K562 (cell line): ENCODE results near the gene LAMB4. TPM values are rescaled to one million over a fixed set of nuclear protein-coding genes. Genes with fewer than 3 reads are reported as not detected.

ENCODE experiments used
- CREM ChIP-seq: IDR thresholded peaks from 2 replicates; pipeline ENCODE4 v1.6.1; 2014; ENCODE audit warnings: antibody characterized with exemption, low read depth
- DPF2 ChIP-seq: fragments of 450-650 bp; IDR thresholded peaks from 2 replicates; pipeline ENCODE4 v1.6.1; 2016
- ERF ChIP-seq: fragments of 450-650 bp; formaldehyde crosslinking; IDR thresholded peaks from 2 replicates; pipeline ENCODE4 v1.4.0; 2020; ENCODE audit warnings: mild to moderate bottlenecking, mixed read lengths
- FOXK2 ChIP-seq, 2 experiments: fragments of 450-650 bp; IDR thresholded peaks in 1 of 2; conservative IDR thresholded peaks in 1 of 2; 2 replicates each; pipeline ENCODE4 v1.6.1; 2016; ENCODE audit warnings: low read depth in 2 of 2, mild to moderate bottlenecking in 1 of 2
- GATAD2A ChIP-seq: fragments of 450-650 bp; IDR thresholded peaks from 2 replicates; pipeline ENCODE4 v1.6.1; 2017
- HES1 ChIP-seq: fragments of 450-650 bp; IDR thresholded peaks from 2 replicates; pipeline ENCODE4 v1.6.1; 2016; ENCODE audit warnings: low read depth, mild to moderate bottlenecking, moderate library complexity
- KDM2B ChIP-seq: fragments of 250-450 bp; sonication (Bioruptor Pico); IDR thresholded peaks from 2 replicates; pipeline ENCODE4 v1.8.0; 2021; ENCODE audit warnings: mild to moderate bottlenecking, moderate library complexity
- KDM4B ChIP-seq, 2 experiments: fragments of 450-650 bp in 1 of 2; sonication (generic) in 1 of 2; IDR thresholded peaks; 2 replicates each; pipeline ENCODE4 v1.6.1; 2016 to 2017; ENCODE audit warnings: borderline replicate concordance in 2 of 2, antibody characterized with exemption in 1 of 2, low read depth in 1 of 2, mild to moderate bottlenecking in 1 of 2
- POLR2AphosphoS5 ChIP-seq: IDR thresholded peaks from 2 replicates; pipeline ENCODE4 v1.6.1; 2011; ENCODE audit warnings: mild to moderate bottlenecking, low read depth, low read length, moderate library complexity; ENCODE audit not compliant: control insufficient read depth, insufficient read depth
- SMAD3 ChIP-seq: fragments of 450-650 bp; formaldehyde crosslinking; conservative IDR thresholded peaks from 2 replicates; pipeline ENCODE4 v1.4.0; 2020; ENCODE audit warnings: mild to moderate bottlenecking
- SOX6 ChIP-seq: fragments of 450-650 bp; IDR thresholded peaks from 2 replicates; pipeline ENCODE4 v1.6.1; 2014; ENCODE audit warnings: mild to moderate bottlenecking
- SP2 ChIP-seq: IDR thresholded peaks from 2 replicates; pipeline ENCODE4 v1.6.1; 2011; ENCODE audit warnings: mild to moderate bottlenecking, low read depth, low read length, moderate library complexity; ENCODE audit not compliant: poor library complexity, severe bottlenecking; ENCODE audit errors: extremely low read depth
- TEAD1 ChIP-seq, 2 experiments: fragments of 450-650 bp in 1 of 2; sonication (generic) in 1 of 2; formaldehyde crosslinking; IDR thresholded peaks; 2 replicates each; pipeline versions ENCODE4 v1.4.0 to v1.8.0; 2020 to 2022; ENCODE audit warnings: mild to moderate bottlenecking in 2 of 2, missing genetic modification reagents in 1 of 2
- ZBTB33 ChIP-seq: sonication (generic); formaldehyde crosslinking; IDR thresholded peaks from 2 replicates; pipeline ENCODE4 v1.8.1; 2023; ENCODE audit warnings: mild to moderate bottlenecking, missing genetic modification reagents
- ZNF165 ChIP-seq: fragments of 250-450 bp; sonication (Bioruptor Pico); IDR thresholded peaks from 2 replicates; pipeline ENCODE4 v1.4.0; 2020; ENCODE audit warnings: borderline replicate concordance
- ZNF311 ChIP-seq: fragments of 250-450 bp; sonication (Bioruptor Pico); IDR thresholded peaks from 2 replicates; pipeline ENCODE4 v1.4.0; 2020; ENCODE audit warnings: mild to moderate bottlenecking, moderate library complexity
- ZNF584 ChIP-seq: fragments of 200-800 bp; sonication (Bioruptor generic); IDR thresholded peaks from 2 replicates; pipeline ENCODE4 v1.6.1; 2016; ENCODE audit warnings: low read depth, mild to moderate bottlenecking, missing genetic modification characterization, missing compliant biosample characterization
- ZNF830 ChIP-seq: fragments of 250-450 bp; sonication (Bioruptor Pico); IDR thresholded peaks from 2 replicates; pipeline ENCODE4 v1.5.0; 2021; ENCODE audit warnings: mild to moderate bottlenecking
- polyA plus RNA-seq, 8 experiments: library from polyadenylated mRNA; depleted of rRNA in 4 of 8; stranded (reverse) in 5 of 8; unstranded in 3 of 8; fragments of >200 nt; fragmentation: Nextera tagmentation in 2 of 8; fragmentation: Illumina TruSeq in 1 of 8; extraction: Ambion mirVana in 2 of 8; extraction: Trizol in 1 of 8; gene quantifications; 2 replicates each; pipeline versions ENCODE4 v1.2.1 to v1.2.3, GENCODE V29; 2011 to 2014; ENCODE audit warnings: inconsistent platforms in 1 of 8, missing spikeins in 1 of 8
- total RNA-seq, 7 experiments: library from RNA; depleted of rRNA in 6 of 7; stranded (reverse); fragments of >200 nt in 6 of 7; fragmentation: Illumina TruSeq in 2 of 7; extraction: Trizol in 2 of 7; gene quantifications; 2 replicates each; pipeline versions ENCODE4 v1.2.1 to v1.2.3, GENCODE V29; 2011 to 2021; ENCODE audit warnings: low replicate concordance in 1 of 7
- TF ChIP-seq, protein P1 (sequence below): fragments of 250-450 bp; sonication (Bioruptor Pico); IDR thresholded peaks from 2 replicates; pipeline ENCODE4 v1.5.0; 2021; ENCODE audit warnings: mild to moderate bottlenecking, borderline replicate concordance
- TF ChIP-seq, protein P2 (sequence below): sonication (generic); formaldehyde crosslinking; IDR thresholded peaks from 2 replicates; pipeline ENCODE4 v1.8.1; 2023; ENCODE audit warnings: mild to moderate bottlenecking, missing genetic modification reagents

Gene LAMB4
- total and polyA plus RNA-seq, 9 of the 15 experiments (the other 6 are each of a cell fraction or from before 2014, with no cell fraction given), result 0.06 to 0.13 (median 0.07) TPM; not detected in 6

DNA sequence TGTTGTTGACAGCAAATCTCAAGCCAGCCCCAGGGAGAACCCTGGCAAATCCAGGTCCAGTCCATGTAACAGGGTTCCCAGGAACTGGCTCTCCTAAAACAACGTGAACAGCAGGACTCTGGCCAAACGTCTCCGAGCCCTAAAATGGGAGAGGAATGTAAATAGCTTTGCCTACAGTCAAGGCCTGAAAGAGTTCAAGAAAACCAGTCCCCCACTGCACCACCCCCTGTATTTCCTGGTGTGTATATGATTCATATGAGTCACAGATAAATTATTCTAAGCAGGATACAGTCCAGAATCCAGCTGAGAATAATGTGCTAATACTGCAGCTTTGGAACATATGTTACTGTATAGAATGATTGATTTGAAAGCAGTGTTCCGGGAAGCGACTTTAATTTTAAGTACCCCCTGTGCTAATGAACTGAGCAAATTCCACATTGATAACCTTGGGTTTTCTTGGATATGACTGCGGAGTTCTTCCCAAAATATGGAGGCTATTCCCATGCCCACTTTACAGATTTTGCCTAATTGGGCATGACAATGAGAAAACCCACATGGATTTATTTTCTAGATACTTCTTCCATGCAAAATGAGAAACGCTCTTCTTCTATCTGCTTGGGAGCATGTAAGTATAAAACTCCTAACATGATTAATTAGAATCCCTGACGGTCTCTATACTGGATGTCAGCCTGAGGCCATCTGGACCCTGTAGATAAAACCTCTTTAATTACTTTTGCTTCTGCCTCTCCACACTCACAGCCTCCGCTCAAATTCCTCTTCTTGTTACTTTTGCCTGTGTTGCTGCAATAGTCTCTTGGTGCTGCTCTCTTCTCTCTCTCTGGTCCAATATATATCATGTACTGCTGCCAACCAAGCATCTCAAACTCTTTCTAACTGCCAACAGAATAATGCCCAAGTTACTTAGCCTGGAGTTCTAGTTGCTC lies 50.2 kb downstream of the LAMB4 start (continued):
- TF ChIP-seq FOXK2 (conservative IDR thresholded peaks at IDR 0.05 in 1 of 2, IDR thresholded peaks at IDR 0.05 in 1 of 2; ENCODE audit: low read depth in 2 of 2) (peak; percentile 75 to 81; a peak in 3 of 4 replicates), SOX6 (peak; percentile 74), ZNF830 (CRISPR knock-in tag) (no peak), GATAD2A (peak; percentile 90), ERF (CRISPR knock-in tag) (no peak), SP2 (no peak), KDM4B (IDR thresholded peaks at IDR 0.05; ENCODE audit: borderline replicate concordance in 2 of 2, low read depth in 1 of 2) (no peak), KDM2B (CRISPR knock-in tag) (no peak), DPF2 (peak; percentile 98), ZNF311 (CRISPR knock-in tag) (no peak), HES1 (peak; percentile 28; the same call in 1 of the 2 replicates), ZNF165 (CRISPR knock-in tag) (no peak), POLR2AphosphoS5 (peak; percentile 93), SMAD3 (CRISPR knock-in tag) (peak; percentile 56; the same call in 1 of the 2 replicates), ZBTB33 (CRISPR knock-in tag) (no peak), ZNF584 (CRISPR knock-in tag) (peak; percentile 38; the same call in 1 of the 2 replicates), CREM (peak; percentile 47), TEAD1 (CRISPR knock-in tag; IDR thresholded peaks at IDR 0.05) (peak; percentile 48 to 54; a peak in 1 of 4 replicates)
- TF ChIP-seq, protein P1, sequence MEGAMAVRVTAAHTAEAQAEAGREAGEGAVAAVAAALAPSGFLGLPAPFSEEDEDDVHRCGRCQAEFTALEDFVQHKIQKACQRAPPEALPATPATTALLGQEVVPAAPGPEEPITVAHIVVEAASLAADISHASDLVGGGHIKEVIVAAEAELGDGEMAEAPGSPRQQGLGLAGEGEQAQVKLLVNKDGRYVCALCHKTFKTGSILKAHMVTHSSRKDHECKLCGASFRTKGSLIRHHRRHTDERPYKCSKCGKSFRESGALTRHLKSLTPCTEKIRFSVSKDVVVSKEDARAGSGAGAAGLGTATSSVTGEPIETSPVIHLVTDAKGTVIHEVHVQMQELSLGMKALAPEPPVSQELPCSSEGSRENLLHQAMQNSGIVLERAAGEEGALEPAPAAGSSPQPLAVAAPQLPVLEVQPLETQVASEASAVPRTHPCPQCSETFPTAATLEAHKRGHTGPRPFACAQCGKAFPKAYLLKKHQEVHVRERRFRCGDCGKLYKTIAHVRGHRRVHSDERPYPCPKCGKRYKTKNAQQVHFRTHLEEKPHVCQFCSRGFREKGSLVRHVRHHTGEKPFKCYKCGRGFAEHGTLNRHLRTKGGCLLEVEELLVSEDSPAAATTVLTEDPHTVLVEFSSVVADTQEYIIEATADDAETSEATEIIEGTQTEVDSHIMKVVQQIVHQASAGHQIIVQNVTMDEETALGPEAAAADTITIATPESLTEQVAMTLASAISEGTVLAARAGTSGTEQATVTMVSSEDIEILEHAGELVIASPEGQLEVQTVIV (CRISPR knock-in tag), result no peak
- TF ChIP-seq, protein P2, sequence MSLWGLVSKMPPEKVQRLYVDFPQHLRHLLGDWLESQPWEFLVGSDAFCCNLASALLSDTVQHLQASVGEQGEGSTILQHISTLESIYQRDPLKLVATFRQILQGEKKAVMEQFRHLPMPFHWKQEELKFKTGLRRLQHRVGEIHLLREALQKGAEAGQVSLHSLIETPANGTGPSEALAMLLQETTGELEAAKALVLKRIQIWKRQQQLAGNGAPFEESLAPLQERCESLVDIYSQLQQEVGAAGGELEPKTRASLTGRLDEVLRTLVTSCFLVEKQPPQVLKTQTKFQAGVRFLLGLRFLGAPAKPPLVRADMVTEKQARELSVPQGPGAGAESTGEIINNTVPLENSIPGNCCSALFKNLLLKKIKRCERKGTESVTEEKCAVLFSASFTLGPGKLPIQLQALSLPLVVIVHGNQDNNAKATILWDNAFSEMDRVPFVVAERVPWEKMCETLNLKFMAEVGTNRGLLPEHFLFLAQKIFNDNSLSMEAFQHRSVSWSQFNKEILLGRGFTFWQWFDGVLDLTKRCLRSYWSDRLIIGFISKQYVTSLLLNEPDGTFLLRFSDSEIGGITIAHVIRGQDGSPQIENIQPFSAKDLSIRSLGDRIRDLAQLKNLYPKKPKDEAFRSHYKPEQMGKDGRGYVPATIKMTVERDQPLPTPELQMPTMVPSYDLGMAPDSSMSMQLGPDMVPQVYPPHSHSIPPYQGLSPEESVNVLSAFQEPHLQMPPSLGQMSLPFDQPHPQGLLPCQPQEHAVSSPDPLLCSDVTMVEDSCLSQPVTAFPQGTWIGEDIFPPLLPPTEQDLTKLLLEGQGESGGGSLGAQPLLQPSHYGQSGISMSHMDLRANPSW, result no peak
